HFFc6 (cell line): ENCODE measurements around the gene DISP2. TPM values are rescaled to one million over a fixed set of nuclear protein-coding genes. Genes with fewer than 3 reads are reported as not detected.
A peak's percentile ranks its signal among the peaks of the same experiment; 100 is the strongest.

Source experiments
- DNase-seq: peaks from one replicate; pipeline ENCODE4 v3.0.0-alpha.2; 2018
- H3K27ac Mint-ChIP-seq: 2 replicates; pipeline ENCODE4 v1.8.0; 2020; ENCODE audit warnings: mild to moderate bottlenecking, mixed read lengths
- H3K27me3 Mint-ChIP-seq: 2 replicates; pipeline ENCODE4 v1.8.0; 2021; ENCODE audit warnings: mild to moderate bottlenecking, moderate library complexity, mixed read lengths; ENCODE audit not compliant: insufficient read depth
- H3K36me3 Mint-ChIP-seq: 2 replicates; pipeline ENCODE4 v1.8.0; 2021; ENCODE audit warnings: low read depth, mixed read lengths
- H3K4me1 Mint-ChIP-seq: 2 replicates; pipeline ENCODE4 v1.8.0; 2020; ENCODE audit warnings: low read depth, mixed read lengths
- H3K4me3 Mint-ChIP-seq: 2 replicates; pipeline ENCODE4 v1.8.0; 2020; ENCODE audit warnings: mild to moderate bottlenecking, moderate library complexity, mixed read lengths
- H3K9me3 Mint-ChIP-seq: 2 replicates; pipeline ENCODE4 v1.8.0; 2020; ENCODE audit warnings: mild to moderate bottlenecking, mixed read lengths
- CTCF ChIP-seq: fragments of 200-600 bp; sonication (generic); IDR thresholded peaks from 2 replicates; pipeline ENCODE4 v1.5.0; 2021; ENCODE audit warnings: antibody characterized with exemption, mild to moderate bottlenecking
- total RNA-seq, 6 experiments: library from RNA; stranded (reverse); fragmentation: NEBNext Ultra II Directional; extraction: Animal tissue kit (Norgen Biotek cat#: 25700); gene quantifications; 2 replicates in 1 of 6; 3 replicates in 5 of 6; pipeline ENCODE4 v1.2.3, GENCODE V29; 2021

DISP2 gene
- total RNA-seq, 6 experiments from 2014 or later: 0.03 to 0.26 (median 0.21) TPM

GRCh38 chr15:40333922-40334492 lies 24.0 kb upstream of the DISP2 start:
- peaks cover 26% of the 10 kb centered on the region; the same call in 1 of the 2 replicates for H3K36me3 Mint-ChIP-seq
- H3K4me3 Mint-ChIP-seq: no peak overlapping the region
- H3K9me3 Mint-ChIP-seq: no peaks in the 10 kb centered on the region
- peak overlapping the region; percentile 76 for H3K27ac Mint-ChIP-seq
- peaks cover 58% of the 10 kb centered on the region for H3K4me1 Mint-ChIP-seq
- no peak for DNase-seq
- no peak for TF ChIP-seq CTCF
- H3K27me3 Mint-ChIP-seq: peaks cover 5% of the 10 kb centered on the region

DNA sequence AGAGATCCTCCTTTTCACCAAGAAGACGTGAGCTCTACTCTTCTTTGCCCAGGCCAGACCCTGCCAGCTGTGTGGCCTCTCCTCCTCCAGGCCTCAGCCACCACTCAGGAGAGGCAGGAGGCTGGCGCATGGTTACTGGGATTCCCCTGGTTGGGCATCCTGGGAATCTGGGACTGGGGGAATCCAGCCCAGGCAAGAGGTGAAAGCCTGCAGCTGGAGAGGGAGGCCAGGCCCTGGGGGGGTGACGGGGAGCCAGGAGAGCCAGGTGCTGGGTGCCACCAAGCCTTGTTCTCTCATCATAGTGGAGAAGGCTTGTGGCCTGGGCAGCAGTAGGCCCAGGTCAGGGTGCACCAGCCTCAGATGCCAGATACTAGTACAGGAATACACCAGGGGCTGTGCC lies 23.5 kb upstream of the DISP2 start:
- Mint-ChIP-seq H3K27me3 (peaks cover 5% of the 10 kb centered on the region), H3K27ac (peak overlapping the region; percentile 76; the same call in 1 of the 2 replicates), H3K4me1 (peaks cover 58% of the 10 kb centered on the region), H3K36me3 (peaks cover 26% of the 10 kb centered on the region; the same call in 1 of the 2 replicates), H3K4me3 (no peak overlapping the region), H3K9me3 (no peaks in the 10 kb centered on the region)
- no peak for TF ChIP-seq CTCF
- no peak for DNase-seq

- H3K27me3 Mint-ChIP-seq: peaks cover 3% of the 10 kb centered on the region
- H3K4me3 Mint-ChIP-seq: no peak overlapping the region
- no peak for TF ChIP-seq CTCF
- DNase-seq: no peak
- no peaks in the 10 kb centered on the region for H3K9me3 Mint-ChIP-seq
- peak overlapping the region; percentile 46 for H3K27ac Mint-ChIP-seq
- peaks cover 26% of the 10 kb centered on the region; the same call in 1 of the 2 replicates for H3K36me3 Mint-ChIP-seq
- H3K4me1 Mint-ChIP-seq: peaks cover 60% of the 10 kb centered on the region
These were observed 22.9 kb upstream of the DISP2 start for GRCh38 chr15:40334941-40335795.

DNA sequence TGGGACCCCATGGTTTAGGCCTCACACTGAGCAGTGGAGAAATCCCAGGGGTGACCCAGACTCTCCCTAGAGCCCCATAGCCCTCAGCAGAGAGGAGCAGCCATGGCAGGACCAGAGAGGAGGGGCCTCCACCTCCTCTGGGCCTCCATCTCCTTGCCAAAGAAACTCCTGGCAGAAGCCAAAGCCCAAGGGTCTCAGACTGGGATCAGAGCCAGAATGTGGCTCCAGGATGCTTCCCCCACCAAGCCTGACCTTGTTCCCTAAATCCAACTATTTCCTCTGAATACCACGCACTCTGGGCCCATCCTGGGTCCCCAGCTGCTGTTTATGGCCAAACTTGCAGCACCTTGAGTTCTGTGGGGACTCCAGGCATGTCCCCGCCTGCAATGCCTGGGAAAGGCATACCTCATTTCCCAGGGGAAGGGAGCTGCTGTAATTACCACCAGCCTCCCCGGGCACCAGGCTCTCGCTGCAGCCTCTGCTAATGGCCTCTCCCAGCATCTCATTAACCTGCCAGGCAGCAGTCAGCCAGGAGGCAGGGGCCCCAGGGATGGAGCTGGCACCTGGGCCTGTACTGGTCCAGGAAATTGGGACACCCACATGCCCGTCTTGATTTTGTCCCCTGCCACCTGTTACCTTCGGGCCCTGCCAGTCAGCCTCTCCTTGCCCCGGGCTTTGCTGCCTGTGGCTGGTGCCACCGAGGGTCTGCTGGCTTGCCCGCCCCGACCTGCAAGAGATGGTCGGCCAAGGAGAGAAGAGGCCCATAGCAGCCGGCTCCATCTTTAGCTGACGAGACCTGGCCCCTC lies 21.9 kb upstream of the DISP2 start:
- no peak for TF ChIP-seq CTCF
- peaks cover 66% of the 10 kb centered on the region for H3K4me1 Mint-ChIP-seq
- peaks cover 3% of the 10 kb centered on the region for H3K27me3 Mint-ChIP-seq
- peak overlapping the region; percentile 46; the same call in 1 of the 2 replicates for H3K27ac Mint-ChIP-seq
- H3K36me3 Mint-ChIP-seq: peaks cover 26% of the 10 kb centered on the region; the same call in 1 of the 2 replicates
- no peaks in the 10 kb centered on the region for H3K9me3 Mint-ChIP-seq
- H3K4me3 Mint-ChIP-seq: no peak overlapping the region
- DNase-seq: no peak

DNA sequence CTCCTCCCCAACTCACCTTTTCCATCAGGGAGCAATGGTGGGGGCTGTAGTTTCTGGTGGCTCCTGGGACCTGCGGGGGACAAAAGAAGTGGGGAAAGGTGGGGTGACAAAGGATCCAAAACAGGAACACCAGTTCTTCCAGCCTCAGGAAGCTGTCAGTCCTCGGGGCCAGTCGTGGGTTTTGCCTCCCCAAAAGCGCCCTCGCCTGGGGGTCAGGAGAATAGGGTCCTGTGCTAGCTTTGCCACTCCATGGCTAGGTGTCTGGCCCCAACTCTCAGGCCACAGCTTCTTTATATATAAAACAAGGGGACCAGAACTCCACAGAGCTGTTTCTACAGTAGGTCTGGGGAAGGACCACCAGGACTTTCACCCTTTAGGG lies 21.3 kb upstream of the DISP2 start:
- Mint-ChIP-seq H3K27me3 (peaks cover 3% of the 10 kb centered on the region), H3K9me3 (no peaks in the 10 kb centered on the region), H3K4me1 (peaks cover 71% of the 10 kb centered on the region), H3K27ac (peak overlapping the region; percentile 64; the same call in 1 of the 2 replicates), H3K4me3 (no peak overlapping the region; the same call in 1 of the 2 replicates), H3K36me3 (peaks cover 26% of the 10 kb centered on the region; the same call in 1 of the 2 replicates)
- TF ChIP-seq CTCF: peak; percentile 7; the same call in 1 of the 2 replicates
- no peak for DNase-seq
